Gastrocnemius medialis (tissue), 4 donors: ENCODE data around the gene KCNJ3.

Source experiments
- POLR2A ChIP-seq, 2 donors: fragments of 450-650 bp; IDR thresholded peaks; one replicate each; pipeline ENCODE4 v1.6.1; 2017; ENCODE audit warnings: antibody characterized with exemption in 2 of 2, mild to moderate bottlenecking in 2 of 2, moderate library complexity in 2 of 2
- TF ChIP-seq, protein P1 (sequence below), 5 experiments: fragments of 450-650 bp in 3 of 5; fragments of 200-600 bp in 2 of 5; sonication (generic) in 2 of 5; IDR thresholded peaks in 4 of 5; conservative IDR thresholded peaks in 1 of 5; 1 replicate in 4 of 5; 2 replicates in 1 of 5; pipeline ENCODE4 v1.5.1; 2016 to 2019; ENCODE audit warnings: antibody characterized with exemption in 5 of 5, mild to moderate bottlenecking in 3 of 5, moderate library complexity in 3 of 5

DNA sequence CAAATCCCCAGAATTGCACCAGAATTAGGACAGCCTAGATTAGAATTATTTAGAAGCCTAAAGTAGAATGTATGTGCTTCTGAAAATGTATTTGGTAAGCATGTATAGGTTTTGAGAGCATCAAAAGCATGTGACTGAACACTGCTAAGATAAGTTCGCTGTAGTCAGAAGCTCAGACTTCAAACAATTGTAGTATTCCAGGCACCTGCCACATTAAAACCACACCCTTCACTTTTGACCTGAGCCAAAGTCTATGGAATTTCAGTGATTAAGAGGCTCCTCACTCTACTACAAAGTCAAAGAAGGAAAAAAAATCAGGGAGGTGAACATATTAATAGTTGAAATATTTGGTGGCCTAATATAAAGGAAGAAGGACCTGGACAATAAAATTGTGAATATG is 8.2 kb downstream of the KCNJ3 start:
- TF ChIP-seq, protein P1, sequence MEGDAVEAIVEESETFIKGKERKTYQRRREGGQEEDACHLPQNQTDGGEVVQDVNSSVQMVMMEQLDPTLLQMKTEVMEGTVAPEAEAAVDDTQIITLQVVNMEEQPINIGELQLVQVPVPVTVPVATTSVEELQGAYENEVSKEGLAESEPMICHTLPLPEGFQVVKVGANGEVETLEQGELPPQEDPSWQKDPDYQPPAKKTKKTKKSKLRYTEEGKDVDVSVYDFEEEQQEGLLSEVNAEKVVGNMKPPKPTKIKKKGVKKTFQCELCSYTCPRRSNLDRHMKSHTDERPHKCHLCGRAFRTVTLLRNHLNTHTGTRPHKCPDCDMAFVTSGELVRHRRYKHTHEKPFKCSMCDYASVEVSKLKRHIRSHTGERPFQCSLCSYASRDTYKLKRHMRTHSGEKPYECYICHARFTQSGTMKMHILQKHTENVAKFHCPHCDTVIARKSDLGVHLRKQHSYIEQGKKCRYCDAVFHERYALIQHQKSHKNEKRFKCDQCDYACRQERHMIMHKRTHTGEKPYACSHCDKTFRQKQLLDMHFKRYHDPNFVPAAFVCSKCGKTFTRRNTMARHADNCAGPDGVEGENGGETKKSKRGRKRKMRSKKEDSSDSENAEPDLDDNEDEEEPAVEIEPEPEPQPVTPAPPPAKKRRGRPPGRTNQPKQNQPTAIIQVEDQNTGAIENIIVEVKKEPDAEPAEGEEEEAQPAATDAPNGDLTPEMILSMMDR (IDR thresholded peaks at IDR 0.05 in 4 of 5, conservative IDR thresholded peaks at IDR 0.05 in 1 of 5) = no peak
- TF ChIP-seq POLR2A (IDR thresholded peaks at IDR 0.05) = no peak
